Measurements from ENCODE around the gene TCTN2.

The TCTN2 gene

GRCh38 chr12:123747309-123747708, 76.4 kb downstream of the TCTN2 start:
- DNase-seq: no peak

- DNase-seq: no peak
Observed at GRCh38 chr12:123748161-123748560, 77.2 kb downstream of the TCTN2 start.

- no peak for DNase-seq
Observed at GRCh38 chr12:123748661-123749060, 77.7 kb downstream of the TCTN2 start.

GRCh38 chr12:123749355-123749754, 78.4 kb downstream of the TCTN2 start:
- no peak for DNase-seq

GRCh38 chr12:123750159-123750656, 79.3 kb downstream of the TCTN2 start:
- no peak for DNase-seq

- no peak for DNase-seq
Observed at GRCh38 chr12:123752046-123752445, 81.1 kb downstream of the TCTN2 start.

GRCh38 chr12:123754041-123754772, 83.3 kb downstream of the TCTN2 start:
- no peak for DNase-seq

GRCh38 chr12:123757561-123757960, 86.6 kb downstream of the TCTN2 start:
- no peak for DNase-seq
